Activated CD4-positive, alpha-beta T cell treated with anti-CD3 and anti-CD28 coated beads, Interleukin-2, amount 10 ng/mL, durations not matched to agents 7 days and 5 days (primary cell): ENCODE measurements around the gene TXNRD3. TPM values are rescaled to one million over a fixed set of nuclear protein-coding genes. Genes with fewer than 3 reads are reported as not detected.

ENCODE experiments used
- CTCF ChIA-PET: fragments of 350-600 bp; sonication (Branson Sonifier 250); formaldehyde crosslinking; loops from one replicate; lab custom pipeline; 2021; ENCODE audit warnings: antibody characterized with exemption; lab: Charles Lee
- POLR2A ChIA-PET: fragments of 350-600 bp; sonication (Branson Sonifier 250); formaldehyde crosslinking; loops from one replicate; lab custom pipeline; 2021; ENCODE audit warnings: antibody characterized with exemption; lab: Charles Lee
- DNase-seq: peaks from one replicate; pipeline ENCODE4 v3.0.0-alpha.2; 2020
- H3K27ac Mint-ChIP-seq: one replicate; pipeline ENCODE4 v1.8.0; 2021; ENCODE audit warnings: mild to moderate bottlenecking, moderate library complexity, mixed read lengths
- H3K27me3 Mint-ChIP-seq: one replicate; pipeline ENCODE4 v1.8.0; 2021; ENCODE audit warnings: mixed read lengths
- H3K36me3 Mint-ChIP-seq: one replicate; pipeline ENCODE4 v1.8.0; 2021; ENCODE audit warnings: low read depth, mixed read lengths
- H3K4me1 Mint-ChIP-seq: one replicate; pipeline ENCODE4 v1.8.0; 2021; ENCODE audit warnings: mixed read lengths
- H3K4me3 Mint-ChIP-seq: one replicate; pipeline ENCODE4 v1.8.0; 2021; ENCODE audit warnings: mild to moderate bottlenecking, moderate library complexity, mixed read lengths
- H3K9me3 Mint-ChIP-seq: one replicate; pipeline ENCODE4 v1.8.0; 2021; ENCODE audit warnings: mixed read lengths
- total RNA-seq, 2 experiments: library from RNA; stranded (reverse); gene quantifications; one replicate each; pipeline ENCODE4 v1.2.3, GENCODE V29; 2021

Gene TXNRD3
- total RNA-seq, 2 experiments from 2014 or later = 0.94 to 1.3 TPM

- Mint-ChIP-seq H3K27ac (no peak overlapping the region), H3K27me3 (no peaks in the 10 kb centered on the region), H3K36me3 (peaks cover 3% of the 10 kb centered on the region), H3K4me1 (peaks cover 8% of the 10 kb centered on the region), H3K9me3 (peaks cover 9% of the 10 kb centered on the region), H3K4me3 (no peak overlapping the region)
- ChIA-PET POLR2A (no interaction called here), CTCF (interaction anchor here (0.8 to 1.0 kb wide), 2 partner anchors 10 to 11 kb away, joined by 3 read pairs; no protein-coding TSS in a partner anchor)
- no peak for DNase-seq
Measured at GRCh38 chr3:126667631-126668449, 12.9 kb upstream of the TXNRD3 start.

DNA sequence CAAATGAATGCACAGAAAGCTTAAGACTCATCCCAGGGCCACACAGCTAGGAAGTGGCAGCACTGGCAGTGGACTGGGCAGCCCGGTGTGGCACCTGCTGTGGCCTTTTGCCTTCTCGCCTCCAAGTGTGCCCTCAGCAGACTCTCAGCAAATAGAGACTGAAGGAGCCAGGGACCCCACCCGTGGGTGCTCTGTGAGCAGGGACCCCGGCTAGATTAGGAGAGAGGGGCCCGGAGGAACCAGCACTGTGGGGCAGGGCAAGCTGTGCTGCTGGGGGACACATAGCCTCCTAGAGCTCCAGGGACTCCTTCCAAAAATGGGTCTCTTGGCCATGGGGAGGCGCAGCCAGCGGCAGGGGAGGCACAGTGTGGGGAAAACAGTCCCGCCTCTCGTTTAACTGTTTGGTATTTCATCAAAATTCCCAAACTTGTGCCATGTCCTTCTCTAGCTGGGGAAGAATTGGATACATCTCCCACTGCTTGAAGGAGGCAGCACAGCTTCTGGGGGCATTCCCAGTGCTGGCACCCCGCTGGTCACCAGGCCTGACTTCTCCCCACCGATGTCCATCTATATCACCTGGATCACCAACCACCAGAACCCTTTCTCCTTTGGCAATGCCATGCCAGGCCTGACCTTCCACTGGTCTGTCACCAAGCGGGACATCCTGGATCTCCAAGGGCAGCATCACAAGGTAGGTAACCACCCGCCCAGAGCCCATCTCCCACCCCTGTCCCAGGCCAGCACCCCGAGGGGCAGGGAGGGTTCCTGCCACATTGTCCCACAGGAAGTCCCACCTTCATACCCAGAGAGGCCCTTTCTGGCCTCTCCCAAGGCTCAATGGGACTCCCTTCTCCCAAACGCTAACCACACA is 12.0 kb upstream of the TXNRD3 start:
- H3K27me3 Mint-ChIP-seq = no peaks in the 10 kb centered on the region
- no peak for DNase-seq
- no peak overlapping the region for H3K27ac Mint-ChIP-seq
- ChIA-PET CTCF (interaction anchor here (1.0 to 1.1 kb wide), 2 partner anchors 9 to 12 kb away, joined by 3 read pairs; no protein-coding TSS in a partner anchor), POLR2A (no interaction called here)
- peaks cover 8% of the 10 kb centered on the region for H3K4me1 Mint-ChIP-seq
- H3K9me3 Mint-ChIP-seq = peaks cover 9% of the 10 kb centered on the region
- no peak overlapping the region for H3K4me3 Mint-ChIP-seq
- H3K36me3 Mint-ChIP-seq = peaks cover 3% of the 10 kb centered on the region

DNA sequence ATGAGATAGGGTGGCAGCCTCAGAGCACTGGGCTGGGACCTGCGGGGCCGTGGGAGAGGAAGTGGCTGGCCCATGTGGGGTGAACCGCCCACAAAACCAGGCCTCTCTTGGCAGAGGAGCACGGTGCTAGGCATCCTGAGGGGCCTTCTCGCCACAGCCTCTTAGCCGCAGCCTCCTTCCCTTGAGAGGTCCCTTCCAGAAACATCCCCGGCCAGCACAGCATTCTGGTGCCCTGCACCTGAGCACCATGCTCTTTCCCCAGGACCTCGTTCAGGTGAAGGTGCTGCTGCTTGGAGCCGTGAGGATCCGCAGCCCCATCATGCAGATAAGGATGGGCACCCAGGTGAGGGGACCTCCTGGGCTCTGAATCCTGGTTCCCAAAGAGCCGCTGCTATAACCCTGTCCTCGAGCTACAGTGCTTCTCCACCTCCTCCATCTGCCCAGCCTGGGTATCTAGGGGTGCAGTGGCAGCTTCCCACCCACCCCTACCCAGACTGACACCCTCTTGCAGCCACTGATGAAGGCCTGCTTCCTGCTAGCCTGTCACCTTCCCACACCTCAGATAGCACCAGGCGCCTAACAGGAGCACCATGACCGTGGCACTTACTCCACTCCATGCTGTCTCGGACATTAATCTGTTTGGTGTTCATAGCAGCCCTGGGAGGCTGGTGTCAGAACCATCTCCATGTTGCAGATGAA is 11.2 kb upstream of the TXNRD3 start:
- Mint-ChIP-seq H3K4me1 (peaks cover 6% of the 10 kb centered on the region), H3K27ac (no peak overlapping the region), H3K36me3 (no peaks in the 10 kb centered on the region), H3K4me3 (no peak overlapping the region), H3K27me3 (no peaks in the 10 kb centered on the region), H3K9me3 (peaks cover 4% of the 10 kb centered on the region)
- no peak for DNase-seq
- CTCF ChIA-PET = interaction anchor here (1.1 kb wide), 1 partner anchor 9 kb away, joined by 3 read pairs; no protein-coding TSS in a partner anchor
- POLR2A ChIA-PET = no interaction called here

- H3K9me3 Mint-ChIP-seq = no peaks in the 10 kb centered on the region
- ChIA-PET CTCF (no interaction called here), POLR2A (no interaction called here)
- H3K4me1 Mint-ChIP-seq = peaks cover 5% of the 10 kb centered on the region
- no peak for DNase-seq
- no peaks in the 10 kb centered on the region for H3K36me3 Mint-ChIP-seq
- H3K27ac Mint-ChIP-seq = no peak overlapping the region
- no peak overlapping the region for H3K4me3 Mint-ChIP-seq
- H3K27me3 Mint-ChIP-seq = peaks cover 2% of the 10 kb centered on the region
Measured at GRCh38 chr3:126665221-126665936, 10.5 kb upstream of the TXNRD3 start.

GRCh38 chr3:126664591-126665214 is 9.8 kb upstream of the TXNRD3 start:
- H3K4me1 Mint-ChIP-seq = peaks cover 5% of the 10 kb centered on the region
- ChIA-PET CTCF (no interaction called here), POLR2A (no interaction called here)
- DNase-seq = no peak
- no peak overlapping the region for H3K27ac Mint-ChIP-seq
- H3K4me3 Mint-ChIP-seq = no peak overlapping the region
- no peaks in the 10 kb centered on the region for H3K9me3 Mint-ChIP-seq
- H3K27me3 Mint-ChIP-seq = peaks cover 2% of the 10 kb centered on the region
- no peaks in the 10 kb centered on the region for H3K36me3 Mint-ChIP-seq

- Mint-ChIP-seq H3K27ac (no peak overlapping the region), H3K36me3 (no peaks in the 10 kb centered on the region), H3K27me3 (peaks cover 2% of the 10 kb centered on the region), H3K4me1 (peaks cover 5% of the 10 kb centered on the region), H3K9me3 (no peaks in the 10 kb centered on the region), H3K4me3 (no peak overlapping the region)
- POLR2A ChIA-PET = no interaction called here
- no peak for DNase-seq
- CTCF ChIA-PET = interaction anchor here (1.0 kb wide), 1 partner anchor 16 kb away, joined by 3 read pairs; no protein-coding TSS in a partner anchor
Measured at GRCh38 chr3:126663750-126664149, 8.8 kb upstream of the TXNRD3 start.

GRCh38 chr3:126663257-126663656 is 8.3 kb upstream of the TXNRD3 start:
- Mint-ChIP-seq H3K4me1 (peaks cover 5% of the 10 kb centered on the region), H3K27me3 (peaks cover 2% of the 10 kb centered on the region), H3K9me3 (no peaks in the 10 kb centered on the region), H3K4me3 (no peak overlapping the region), H3K36me3 (no peaks in the 10 kb centered on the region), H3K27ac (no peak overlapping the region)
- CTCF ChIA-PET = interaction anchor here (1.0 kb wide), 1 partner anchor 17 kb away, joined by 3 read pairs; no protein-coding TSS in a partner anchor
- no peak for DNase-seq
- POLR2A ChIA-PET = no interaction called here

DNA sequence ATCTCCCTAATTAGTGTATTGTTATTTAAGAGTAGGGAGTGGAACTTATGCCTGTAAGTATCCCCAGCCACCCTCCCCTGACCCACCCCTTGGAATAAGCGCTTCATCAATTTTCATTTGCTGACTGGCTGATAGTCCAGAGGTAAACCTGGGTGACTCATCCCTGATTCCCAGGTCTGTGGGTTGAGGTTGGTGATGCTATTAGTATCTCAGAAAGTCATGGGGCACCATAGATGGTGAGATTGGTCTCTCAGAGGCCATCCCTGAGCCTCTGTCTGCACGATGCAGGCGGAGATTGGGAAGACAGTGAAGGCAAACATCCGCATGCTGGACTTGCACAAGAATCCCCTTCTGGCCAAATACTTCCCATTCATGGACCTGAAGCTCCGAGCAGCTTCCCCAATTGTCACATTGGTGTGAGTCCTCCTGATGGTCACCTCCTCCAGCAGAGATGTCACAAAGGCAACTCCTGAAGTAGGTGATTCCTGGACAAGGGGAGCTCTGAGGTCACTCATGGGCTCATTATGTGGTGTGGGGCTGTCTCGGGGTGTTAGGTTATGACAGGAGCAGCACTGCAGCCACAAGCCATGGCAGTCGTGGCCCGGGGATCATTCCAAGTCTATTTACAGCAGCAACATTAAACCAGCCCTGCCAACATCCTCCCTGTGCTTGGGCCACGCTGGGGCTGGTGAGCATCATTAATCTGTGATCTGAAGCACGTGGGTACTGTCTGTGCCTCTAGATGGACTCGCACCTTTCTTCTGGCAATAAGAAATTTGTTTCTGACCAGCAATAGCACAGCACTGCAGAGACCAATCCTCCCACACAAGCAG is 6.8 kb upstream of the TXNRD3 start:
- ChIA-PET POLR2A (no interaction called here), CTCF (interaction anchor here (1.2 kb wide), 1 partner anchor 12 kb away, joined by 3 read pairs; no protein-coding TSS in a partner anchor)
- Mint-ChIP-seq H3K4me3 (no peak overlapping the region), H3K9me3 (no peaks in the 10 kb centered on the region), H3K27ac (no peak overlapping the region), H3K27me3 (peaks cover 2% of the 10 kb centered on the region), H3K4me1 (peaks cover 5% of the 10 kb centered on the region), H3K36me3 (no peaks in the 10 kb centered on the region)
- DNase-seq = no peak

DNA sequence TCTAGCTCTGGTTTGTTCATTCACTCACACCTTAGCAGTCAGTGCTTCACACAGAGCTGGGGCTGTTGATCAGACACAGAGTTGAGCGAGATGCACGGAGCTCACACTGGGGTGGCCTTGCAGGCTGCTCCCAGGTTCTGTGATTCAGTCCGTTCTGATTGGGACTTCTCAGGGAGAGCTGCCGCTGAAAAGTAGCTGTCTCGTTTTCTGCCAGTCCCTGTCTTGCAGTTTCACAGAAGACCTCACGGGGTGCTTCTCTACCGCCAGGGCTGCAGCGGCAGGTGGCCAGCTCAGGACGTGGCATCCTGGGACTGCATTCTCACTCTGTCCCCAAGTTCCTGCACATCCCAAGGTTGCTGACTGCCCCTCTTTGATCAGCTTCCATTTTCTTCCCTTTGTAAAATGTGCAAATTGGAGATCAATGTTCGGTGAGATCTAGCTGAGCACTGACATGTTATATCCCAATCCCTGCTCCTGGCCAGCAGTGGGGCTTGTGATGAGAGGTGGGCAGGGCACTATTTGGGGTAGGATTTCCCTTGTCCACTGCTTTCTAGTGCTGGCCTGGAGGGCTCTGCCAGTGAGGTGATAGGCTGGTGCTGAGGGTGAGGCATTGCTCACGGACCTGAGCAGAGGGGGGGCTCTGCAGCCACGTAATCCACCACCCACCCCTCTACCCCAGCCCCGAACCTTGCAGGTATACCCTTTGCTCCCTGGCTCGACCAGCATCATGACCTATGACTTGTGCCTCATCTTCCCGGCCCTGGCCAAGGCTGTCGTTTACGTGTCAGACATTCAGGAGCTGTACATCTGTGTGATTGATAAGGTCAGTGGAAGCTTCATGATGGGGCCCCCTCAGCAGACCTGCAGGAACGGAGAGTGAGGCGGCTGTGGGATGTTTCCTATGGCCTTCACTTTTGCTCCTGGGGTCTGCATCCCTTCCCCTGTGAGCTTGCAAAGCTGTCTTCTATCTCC is 5.3 kb upstream of the TXNRD3 start:
- Mint-ChIP-seq H3K4me3 (no peak overlapping the region), H3K27ac (no peak overlapping the region), H3K36me3 (no peaks in the 10 kb centered on the region), H3K4me1 (peaks cover under 1% of the 10 kb centered on the region), H3K27me3 (peaks cover 2% of the 10 kb centered on the region), H3K9me3 (no peaks in the 10 kb centered on the region)
- CTCF ChIA-PET = interaction anchor here (0.6 to 3.2 kb wide), 7 partner anchors 11 to 1263 kb away, joined by 3 to 11 read pairs (median 3); partner anchors contain the start of gene PLXNA1
- no peak for DNase-seq
- POLR2A ChIA-PET = no interaction called here

GRCh38 chr3:126658584-126658983 is 3.7 kb upstream of the TXNRD3 start:
- no peak overlapping the region for H3K27ac Mint-ChIP-seq
- H3K4me3 Mint-ChIP-seq = no peak overlapping the region
- ChIA-PET CTCF (interaction anchor here (1.1 to 3.2 kb wide), 2 partner anchors 18 to 20 kb away, joined by 3 to 11 read pairs; no protein-coding TSS in a partner anchor), POLR2A (no interaction called here)
- DNase-seq = no peak
- H3K27me3 Mint-ChIP-seq = peaks cover 7% of the 10 kb centered on the region
- no peaks in the 10 kb centered on the region for H3K9me3 Mint-ChIP-seq
- no peaks in the 10 kb centered on the region for H3K36me3 Mint-ChIP-seq
- peaks cover 6% of the 10 kb centered on the region for H3K4me1 Mint-ChIP-seq
